ENCODE measurements around the gene TPCN2.
"Not testable (repeated sequence)": the region's sequence is repeated elsewhere in the genome, so short reads cannot be mapped to it uniquely, and the experiment has no call there.

Gene TPCN2

GRCh38 chr11:69137151-69137844 is 88.6 kb downstream of the TPCN2 start:
- H3K27me3 ChIP-seq (ENCODE audit: insufficient read depth, low read length, poor library complexity) = no peaks in the 10 kb centered on the region
- no peak overlapping the region for H3K4me2 ChIP-seq (ENCODE audit: insufficient read depth, low read length)
- TF ChIP-seq EZH2 (IDR thresholded peaks at IDR 0.05; ENCODE audit: borderline replicate concordance, low read depth, low read length, severe bottlenecking) = no peak
- TF ChIP-seq, protein P1, sequence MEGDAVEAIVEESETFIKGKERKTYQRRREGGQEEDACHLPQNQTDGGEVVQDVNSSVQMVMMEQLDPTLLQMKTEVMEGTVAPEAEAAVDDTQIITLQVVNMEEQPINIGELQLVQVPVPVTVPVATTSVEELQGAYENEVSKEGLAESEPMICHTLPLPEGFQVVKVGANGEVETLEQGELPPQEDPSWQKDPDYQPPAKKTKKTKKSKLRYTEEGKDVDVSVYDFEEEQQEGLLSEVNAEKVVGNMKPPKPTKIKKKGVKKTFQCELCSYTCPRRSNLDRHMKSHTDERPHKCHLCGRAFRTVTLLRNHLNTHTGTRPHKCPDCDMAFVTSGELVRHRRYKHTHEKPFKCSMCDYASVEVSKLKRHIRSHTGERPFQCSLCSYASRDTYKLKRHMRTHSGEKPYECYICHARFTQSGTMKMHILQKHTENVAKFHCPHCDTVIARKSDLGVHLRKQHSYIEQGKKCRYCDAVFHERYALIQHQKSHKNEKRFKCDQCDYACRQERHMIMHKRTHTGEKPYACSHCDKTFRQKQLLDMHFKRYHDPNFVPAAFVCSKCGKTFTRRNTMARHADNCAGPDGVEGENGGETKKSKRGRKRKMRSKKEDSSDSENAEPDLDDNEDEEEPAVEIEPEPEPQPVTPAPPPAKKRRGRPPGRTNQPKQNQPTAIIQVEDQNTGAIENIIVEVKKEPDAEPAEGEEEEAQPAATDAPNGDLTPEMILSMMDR (IDR thresholded peaks at IDR 0.05; ENCODE audit: borderline replicate concordance, extremely low read depth, low read length, poor library complexity, severe bottlenecking) = no peak
- no peaks in the 10 kb centered on the region for H3K9me3 ChIP-seq (ENCODE audit: insufficient read depth, low read length, severe bottlenecking)
- ATAC-seq (ENCODE audit: insufficient read depth, low read depth) (no peak), DNase-seq (no peak)
- no peak overlapping the region for H3K4me3 ChIP-seq (ENCODE audit: low read depth in 1 of 2, low read length in 2 of 2)
- no peak overlapping the region for H3K27ac ChIP-seq (ENCODE audit: low read length)
- H3K79me2 ChIP-seq (ENCODE audit: insufficient read depth, low read length) = no peaks in the 10 kb centered on the region
- no peaks in the 10 kb centered on the region for H3K36me3 ChIP-seq (ENCODE audit: insufficient read depth, low read length)
- no peak overlapping the region for H2AFZ ChIP-seq (ENCODE audit: low read depth, low read length)
- no peaks in the 10 kb centered on the region for H3K4me1 ChIP-seq (ENCODE audit: insufficient read depth, low read length)
- H4K20me1 ChIP-seq (ENCODE audit: insufficient read depth, low read length) = no peaks in the 10 kb centered on the region
- H3K9ac ChIP-seq (ENCODE audit: low read depth, low read length) = no peak overlapping the region

DNA sequence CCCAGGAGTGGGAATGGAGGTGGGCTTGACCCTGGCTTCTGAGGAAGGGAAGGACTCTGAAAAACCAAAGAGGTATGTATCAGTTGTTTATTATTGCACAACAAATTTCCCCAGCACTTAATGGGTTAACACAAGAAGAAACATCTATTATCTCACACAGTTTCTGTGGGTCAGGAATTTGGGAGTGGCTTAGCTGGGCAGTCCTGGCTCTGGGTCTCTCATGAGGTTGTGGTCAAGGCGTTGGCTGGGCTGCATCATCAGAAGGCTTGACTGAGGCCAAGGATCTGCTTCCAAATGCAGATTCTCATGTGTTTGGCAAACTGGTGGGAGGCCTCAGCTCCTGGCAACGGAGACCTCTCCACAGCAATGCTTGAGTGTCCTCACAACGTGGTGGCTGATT is 89.5 kb downstream of the TPCN2 start:
- no peak for DNase-seq
- Histone ChIP-seq H3K4me2 (ENCODE audit: insufficient read depth, low read length) (no peak overlapping the region), H3K9me3 (ENCODE audit: insufficient read depth, low read length, severe bottlenecking) (no peaks in the 10 kb centered on the region), H3K79me2 (ENCODE audit: insufficient read depth, low read length) (no peaks in the 10 kb centered on the region), H3K36me3 (ENCODE audit: insufficient read depth, low read length) (no peaks in the 10 kb centered on the region), H2AFZ (ENCODE audit: low read depth, low read length) (no peak overlapping the region), H3K4me1 (ENCODE audit: insufficient read depth, low read length) (no peaks in the 10 kb centered on the region), H3K4me3 (ENCODE audit: low read depth in 1 of 2, low read length in 2 of 2) (no peak overlapping the region), H4K20me1 (ENCODE audit: insufficient read depth, low read length) (no peaks in the 10 kb centered on the region), H3K9ac (ENCODE audit: low read depth, low read length) (no peak overlapping the region), H3K27me3 (ENCODE audit: insufficient read depth, low read length, poor library complexity) (no peaks in the 10 kb centered on the region), H3K27ac (ENCODE audit: low read length) (no peak overlapping the region)
- ATAC-seq (ENCODE audit: insufficient read depth, low read depth) = no peak
- TF ChIP-seq, protein P1 (IDR thresholded peaks at IDR 0.05; ENCODE audit: borderline replicate concordance, extremely low read depth, low read length, poor library complexity, severe bottlenecking) = no peak
- TF ChIP-seq EZH2 (IDR thresholded peaks at IDR 0.05; ENCODE audit: borderline replicate concordance, low read depth, low read length, severe bottlenecking) = no peak

- H3K4me2 ChIP-seq (ENCODE audit: insufficient read depth, low read length); H3K36me3 ChIP-seq (ENCODE audit: insufficient read depth, low read length); ATAC-seq (ENCODE audit: insufficient read depth, low read depth); H3K27ac ChIP-seq (ENCODE audit: low read length); H3K79me2 ChIP-seq (ENCODE audit: insufficient read depth, low read length); H3K4me1 ChIP-seq (ENCODE audit: insufficient read depth, low read length); H2AFZ ChIP-seq (ENCODE audit: low read depth, low read length); H4K20me1 ChIP-seq (ENCODE audit: insufficient read depth, low read length); H3K9ac ChIP-seq (ENCODE audit: low read depth, low read length); H3K27me3 ChIP-seq (ENCODE audit: insufficient read depth, low read length, poor library complexity); DNase-seq; H3K9me3 ChIP-seq (ENCODE audit: insufficient read depth, low read length, severe bottlenecking); H3K4me3 ChIP-seq (ENCODE audit: low read depth in 1 of 2, low read length in 2 of 2): not testable (repeated sequence)
Observed at GRCh38 chr11:69140161-69140560, 91.4 kb downstream of the TPCN2 start.

DNA sequence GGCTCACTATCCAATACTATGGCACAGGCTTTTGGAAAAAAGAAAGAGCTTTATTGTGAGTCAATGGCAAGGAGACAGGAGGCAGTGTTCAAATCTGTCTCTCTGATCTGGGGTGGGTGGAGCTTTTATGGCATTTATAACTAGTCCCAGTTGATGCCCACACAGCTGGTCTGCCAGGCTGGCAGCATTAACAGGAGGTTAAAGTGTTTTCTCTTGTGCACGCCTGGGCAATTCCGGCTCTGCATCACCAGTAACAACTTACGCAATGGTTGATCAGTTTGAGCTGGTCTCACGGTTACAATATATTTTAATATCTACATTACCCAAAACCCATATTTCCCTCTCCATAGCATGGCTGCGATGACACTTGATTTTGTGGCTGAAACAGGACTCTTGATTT is 91.9 kb downstream of the TPCN2 start:
- Histone ChIP-seq H3K4me1 (ENCODE audit: insufficient read depth, low read length) (no peaks in the 10 kb centered on the region), H3K4me3 (ENCODE audit: low read depth in 1 of 2, low read length in 2 of 2) (no peak overlapping the region), H3K4me2 (ENCODE audit: insufficient read depth, low read length) (no peak overlapping the region), H2AFZ (ENCODE audit: low read depth, low read length) (no peak overlapping the region), H3K79me2 (ENCODE audit: insufficient read depth, low read length) (no peaks in the 10 kb centered on the region), H3K36me3 (ENCODE audit: insufficient read depth, low read length) (no peaks in the 10 kb centered on the region), H3K9me3 (ENCODE audit: insufficient read depth, low read length, severe bottlenecking) (no peaks in the 10 kb centered on the region), H3K27ac (ENCODE audit: low read length) (no peak overlapping the region), H3K9ac (ENCODE audit: low read depth, low read length) (no peak overlapping the region), H3K27me3 (ENCODE audit: insufficient read depth, low read length, poor library complexity) (no peaks in the 10 kb centered on the region), H4K20me1 (ENCODE audit: insufficient read depth, low read length) (no peaks in the 10 kb centered on the region)
- DNase-seq = no peak
- TF ChIP-seq, protein P1 (IDR thresholded peaks at IDR 0.05; ENCODE audit: borderline replicate concordance, extremely low read depth, low read length, poor library complexity, severe bottlenecking) = no peak
- ATAC-seq (ENCODE audit: insufficient read depth, low read depth) = no peak

Measured in DND-41 (cell line).